Transverse colon (tissue), 4 donors: ENCODE results near the gene PGS1. TPM values are rescaled to one million over a fixed set of nuclear protein-coding genes. Genes with fewer than 3 reads are reported as not detected.
A peak's percentile ranks its signal among the peaks of the same experiment; 100 is the strongest.

Source experiments
- DNase-seq: peaks from one replicate; pipeline ENCODE4 v3.0.0-alpha.2; 2019
- H3K27ac ChIP-seq, 4 donors: fragments of 200-600 bp; sonication (generic); 2 replicates each; pipeline ENCODE4 v1.5.1; 2016 to 2018; ENCODE audit warnings: inconsistent platforms in 4 of 4
- H3K27me3 ChIP-seq: fragments of 200-600 bp; sonication (generic); 2 replicates; pipeline ENCODE4 v1.5.1; 2017; ENCODE audit warnings: inconsistent platforms
- H3K36me3 ChIP-seq, 4 donors: fragments of 200-600 bp; sonication (generic); 2 replicates each; pipeline ENCODE4 v1.5.1; 2017 to 2019; ENCODE audit warnings: inconsistent platforms in 4 of 4
- H3K4me1 ChIP-seq, 4 donors: fragments of 200-600 bp; sonication (generic); 2 replicates each; pipeline ENCODE4 v1.5.1; 2017 to 2020; ENCODE audit warnings: inconsistent platforms in 4 of 4
- H3K4me3 ChIP-seq, 4 donors: fragments of 200-600 bp; sonication (generic); 1 replicate in 1 of 4; 2 replicates in 3 of 4; pipeline versions ENCODE4 v1.5.1 to v1.6.1; 2017 to 2019; ENCODE audit warnings: inconsistent platforms in 4 of 4
- H3K9me3 ChIP-seq, 2 donors: fragments of 200-600 bp; sonication (generic); 2 replicates each; pipeline ENCODE4 v1.5.1; 2017 to 2019; ENCODE audit warnings: inconsistent platforms in 2 of 2
- CTCF ChIP-seq, 5 experiments: fragments of 200-600 bp in 3 of 5; fragments of 450-650 bp in 2 of 5; sonication (generic) in 3 of 5; IDR thresholded peaks; 1 replicate in 2 of 5; 2 replicates in 3 of 5; pipeline ENCODE4 v1.5.1; 2016 to 2017; ENCODE audit warnings: antibody characterized with exemption in 5 of 5, inconsistent platforms in 3 of 5, mild to moderate bottlenecking in 2 of 5, moderate library complexity in 1 of 5
- EP300 ChIP-seq: sonication (generic); formaldehyde crosslinking; IDR thresholded peaks from one replicate; pipeline ENCODE4 v1.6.1; 2017; ENCODE audit warnings: antibody characterized with exemption, low read depth
- POLR2A ChIP-seq: fragments of 450-650 bp; IDR thresholded peaks from one replicate; pipeline ENCODE4 v1.6.1; 2016; ENCODE audit warnings: antibody characterized with exemption, mild to moderate bottlenecking, moderate library complexity
- POLR2AphosphoS5 ChIP-seq, 3 donors: sonication (generic); formaldehyde crosslinking; IDR thresholded peaks; one replicate each; pipeline ENCODE4 v1.6.1; 2016; ENCODE audit warnings: antibody characterized with exemption in 3 of 3
- WGBS, 2 donors: methylation state at CpG; one replicate each; pipeline ENCODE4 v1.1.5; 2018; ENCODE audit warnings: low coverage in 1 of 2; 5-methylcytosine and 5-hydroxymethylcytosine counted together
- in situ Hi-C, 4 donors: fragments of 200-750 bp; cut with MboI; loops; one replicate each; pipeline versions ENCODE4 v1.15.0 to v1.15.1; 2017; ENCODE audit warnings: low sequenced_read_pairs in 3 of 4, low pct_ligation_motif_present in 1 of 4, low pct_unique_long_range_greater_than_20kb in 1 of 4
- intact Hi-C: fragments of 100-400 bp; cut with DNase I; formaldehyde crosslinking; loops from one replicate; pipeline ENCODE4 v1.15.1; 2023; ENCODE audit warnings: low total_unique reads
- total RNA-seq, 4 donors: library from RNA; depleted of rRNA; stranded (reverse); fragments of >200 nt; gene quantifications; one replicate each; pipeline ENCODE4 v1.1.0, GENCODE V29; 2016

Gene PGS1
- total RNA-seq, 4 donors from 2014 or later: 32.1 to 77.6 (median 60.1) TPM

GRCh38 chr17:78412403-78412802 lies 34.0 kb downstream of the PGS1 start:
- intact Hi-C loops (no loop called here), in situ Hi-C loops (no loop called here)
- H3K27ac ChIP-seq: peak overlapping the region; percentile 71 to 86 (median 76)
- H3K4me1 ChIP-seq: peaks cover 44 to 96% (median 82%) of the 10 kb centered on the region in 4 donors
- no peak overlapping the region for H3K4me3 ChIP-seq
- H3K36me3 ChIP-seq: no peaks in the 10 kb centered on the region
- no peaks in the 10 kb centered on the region for H3K9me3 ChIP-seq
- no peaks in the 10 kb centered on the region for H3K27me3 ChIP-seq
- 85 to 87% methylated on average over 8 to 9 of the region's 10 CpGs for WGBS, 2 donors
- DNase-seq: no peak
- peak; percentile 15 to 27 (median 23) for TF ChIP-seq CTCF (IDR thresholded peaks at IDR 0.05)
- TF ChIP-seq POLR2A: no peak

- intact Hi-C loops (no loop called here), in situ Hi-C loops (loop anchor here in 1 of 4 donors (5.0 kb wide), 1 partner anchor 127 kb away; no protein-coding TSS in a partner anchor)
- DNase-seq: no peak
- H3K9me3 ChIP-seq: no peaks in the 10 kb centered on the region
- peaks cover 38 to 81% (median 70%) of the 10 kb centered on the region in 4 donors for H3K4me1 ChIP-seq
- H3K4me3 ChIP-seq: no peak overlapping the region
- 81% methylated on average over 34 of the region's 34 CpGs; no CpG with 5 or more reads in 1 of the 2 donors for WGBS, 2 donors
- TF ChIP-seq POLR2AphosphoS5 (IDR thresholded peaks at IDR 0.05): no peak
- no peak for TF ChIP-seq POLR2A
- no peak for TF ChIP-seq CTCF (IDR thresholded peaks at IDR 0.05)
- TF ChIP-seq EP300: no peak
- H3K27ac ChIP-seq: peak overlapping the region; percentile 28 to 84 (median 83)
- H3K36me3 ChIP-seq: peaks cover 0 to 1% (median under 1%) of the 10 kb centered on the region in 4 donors
- H3K27me3 ChIP-seq: no peaks in the 10 kb centered on the region
These were observed 36.0 kb downstream of the PGS1 start for GRCh38 chr17:78414178-78415162.

GRCh38 chr17:78415821-78416711 lies 37.6 kb downstream of the PGS1 start:
- H3K9me3 ChIP-seq: no peaks in the 10 kb centered on the region
- in situ Hi-C loops: loop anchor here in 1 of 4 donors (5.0 kb wide), 1 partner anchor 129 kb away; no protein-coding TSS in a partner anchor
- DNase-seq: peak; percentile 39
- peaks cover 0 to 7% (median 3%) of the 10 kb centered on the region in 4 donors for H3K36me3 ChIP-seq
- H3K4me1 ChIP-seq: peaks cover 25 to 69% (median 59%) of the 10 kb centered on the region in 4 donors
- H3K27ac ChIP-seq: peak overlapping the region; percentile 76 to 84 (median 83)
- WGBS, 2 donors: 69 to 73% methylated on average over 3 to 17 of the region's 17 CpGs
- no peaks in the 10 kb centered on the region for H3K27me3 ChIP-seq
- H3K4me3 ChIP-seq: no peak overlapping the region
- intact Hi-C loops: no loop called here
- TF ChIP-seq EP300: no peak
- TF ChIP-seq POLR2A: no peak
- no peak for TF ChIP-seq CTCF (IDR thresholded peaks at IDR 0.05)
- no peak for TF ChIP-seq POLR2AphosphoS5 (IDR thresholded peaks at IDR 0.05)
